GM23338 (cell line): ENCODE results near the gene CTNNA3. TPM values are rescaled to one million over a fixed set of nuclear protein-coding genes. Genes with fewer than 3 reads are reported as not detected.

Experiments
- ATAC-seq: fragments of 200-7000 bp; cut with Tn5 transposase; 3 replicates; pipeline ENCODE4 v1.9.1; 2020
- DNase-seq: peaks from one replicate; pipeline ENCODE4 v3.0.0-alpha.2; 2015; ENCODE audit warnings: low spot score
- H2AFZ ChIP-seq: fragments of 200-600 bp; sonication (generic); 2 replicates; pipeline ENCODE4 v1.8.0; 2016; ENCODE audit warnings: antibody characterized with exemption, mild to moderate bottlenecking, moderate library complexity
- H3F3A ChIP-seq: fragments of 200-600 bp; sonication (generic); replicated peaks from 2 replicates; pipeline ENCODE4 v1.8.0; 2017; ENCODE audit warnings: antibody characterized with exemption, mixed run types, low read depth
- H3K27ac ChIP-seq: fragments of 200-600 bp; sonication (generic); 2 replicates; pipeline ENCODE4 v1.6.1; 2016; ENCODE audit warnings: low read depth
- H3K27me3 ChIP-seq: fragments of 200-600 bp; sonication (generic); 2 replicates; pipeline ENCODE4 v1.8.0; 2016; ENCODE audit warnings: mild to moderate bottlenecking, mixed run types, moderate library complexity; ENCODE audit not compliant: insufficient read depth
- H3K36me3 ChIP-seq: fragments of 200-600 bp; sonication (generic); 2 replicates; pipeline ENCODE4 v1.8.0; 2016; ENCODE audit warnings: mild to moderate bottlenecking; ENCODE audit not compliant: insufficient read depth
- H3K4me1 ChIP-seq: fragments of 200-600 bp; sonication (generic); 2 replicates; pipeline ENCODE4 v1.8.0; 2016; ENCODE audit warnings: mild to moderate bottlenecking, moderate library complexity; ENCODE audit not compliant: insufficient read depth
- H3K4me2 ChIP-seq: fragments of 200-600 bp; sonication (generic); 2 replicates; pipeline ENCODE4 v1.7.1; 2017; ENCODE audit warnings: mixed run types
- H3K4me3 ChIP-seq: fragments of 200-600 bp; sonication (generic); 2 replicates; pipeline ENCODE4 v1.6.1; 2016; ENCODE audit warnings: mixed run types
- H3K79me2 ChIP-seq: fragments of 200-600 bp; sonication (generic); replicated peaks from 2 replicates; pipeline ENCODE4 v1.8.0; 2017; ENCODE audit warnings: mild to moderate bottlenecking; ENCODE audit not compliant: insufficient read depth
- H3K9me2 ChIP-seq: fragments of 200-600 bp; sonication (generic); 2 replicates; pipeline ENCODE4 v1.8.0; 2017; ENCODE audit not compliant: insufficient read depth
- H4K20me1 ChIP-seq: fragments of 200-600 bp; sonication (generic); replicated peaks from 2 replicates; pipeline ENCODE4 v1.8.0; 2017; ENCODE audit warnings: mild to moderate bottlenecking; ENCODE audit not compliant: insufficient read depth
- H3K27ac Mint-ChIP-seq: 2 replicates; pipeline ENCODE4 v1.8.0; 2020; ENCODE audit warnings: inconsistent platforms, mild to moderate bottlenecking, moderate library complexity, mixed read lengths
- H3K27me3 Mint-ChIP-seq: 3 replicates; pipeline ENCODE4 v1.8.0; 2022; ENCODE audit warnings: low read depth, mild to moderate bottlenecking, moderate library complexity, mixed read lengths, inconsistent platforms; ENCODE audit not compliant: insufficient read depth, poor library complexity
- H3K36me3 Mint-ChIP-seq: 3 replicates; pipeline ENCODE4 v1.8.0; 2021; ENCODE audit warnings: low read depth, mild to moderate bottlenecking, inconsistent platforms, moderate library complexity, mixed read lengths
- H3K4me1 Mint-ChIP-seq: 3 replicates; pipeline ENCODE4 v1.8.0; 2020; ENCODE audit warnings: mild to moderate bottlenecking, inconsistent platforms, mixed read lengths
- H3K4me3 Mint-ChIP-seq: 3 replicates; pipeline ENCODE4 v1.8.0; 2021; ENCODE audit warnings: moderate library complexity, mild to moderate bottlenecking, inconsistent platforms, mixed read lengths
- H3K9me3 Mint-ChIP-seq: 3 replicates; pipeline ENCODE4 v1.8.0; 2020; ENCODE audit warnings: moderate library complexity, mild to moderate bottlenecking, inconsistent platforms, mixed read lengths
- CREB1 ChIP-seq: fragments of 250-450 bp; sonication (Bioruptor Pico); IDR thresholded peaks from 2 replicates; pipeline ENCODE4 v1.5.0; 2020; ENCODE audit warnings: low read depth, mild to moderate bottlenecking, moderate library complexity
- EZH2 ChIP-seq: fragments of 200-600 bp; sonication (generic); IDR thresholded peaks from one replicate; pipeline ENCODE4 v1.8.0; 2017; ENCODE audit warnings: antibody characterized with exemption, mild to moderate bottlenecking, low read depth; ENCODE audit not compliant: unreplicated experiment
- EZH2phosphoT487 ChIP-seq: fragments of 200-600 bp; sonication (generic); IDR thresholded peaks from one replicate; pipeline ENCODE4 v1.8.1; 2018; ENCODE audit warnings: antibody characterized with exemption; ENCODE audit not compliant: unreplicated experiment
- JUNB ChIP-seq: IDR thresholded peaks from one replicate; pipeline ENCODE4 v1.6.1; 2016; ENCODE audit warnings: antibody characterized with exemption; ENCODE audit not compliant: unreplicated experiment
- NANOG ChIP-seq: IDR thresholded peaks from 2 replicates; pipeline ENCODE4 v1.6.1; 2016; ENCODE audit warnings: antibody characterized with exemption, borderline replicate concordance
- POLR2AphosphoS5 ChIP-seq: IDR thresholded peaks from 2 replicates; pipeline ENCODE4 v1.6.1; 2016; ENCODE audit warnings: antibody characterized with exemption, low read depth
- STAT1 ChIP-seq: IDR thresholded peaks from one replicate; pipeline ENCODE4 v1.6.1; 2016; ENCODE audit warnings: antibody characterized with exemption; ENCODE audit not compliant: unreplicated experiment
- ZNF114 ChIP-seq: fragments of 250-450 bp; sonication (Bioruptor Pico); IDR thresholded peaks from 2 replicates; pipeline ENCODE4 v1.5.0; 2020; ENCODE audit warnings: mild to moderate bottlenecking, moderate library complexity
- ZNF331 ChIP-seq: fragments of 250-450 bp; sonication (Bioruptor Pico); IDR thresholded peaks from 2 replicates; pipeline ENCODE4 v1.5.0; 2020; ENCODE audit warnings: low read depth, mild to moderate bottlenecking, moderate library complexity
- polyA plus RNA-seq: library from polyadenylated mRNA; unstranded; fragments of >200 nt; fragmentation: Nextera tagmentation; extraction: Ambion mirVana; gene quantifications from 2 replicates; pipeline ENCODE4 v1.2.1, GENCODE V29; 2016
- total RNA-seq: library from RNA; depleted of rRNA; stranded (reverse); fragments of >200 nt; shearing (Covaris generic); gene quantifications from 2 replicates; pipeline ENCODE4 v1.2.3, GENCODE V29; 2014
- TF ChIP-seq, protein P1 (sequence below): IDR thresholded peaks from 2 replicates; pipeline ENCODE4 v1.6.1; 2016; ENCODE audit warnings: antibody characterized with exemption
- TF ChIP-seq, protein P2 (sequence below), 2 experiments: fragments of 200-600 bp in 1 of 2; sonication (generic) in 1 of 2; conservative IDR thresholded peaks; 2 replicates each; pipeline versions ENCODE4 v1.5.1 to v1.6.1; 2016 to 2017; ENCODE audit warnings: antibody characterized with exemption in 2 of 2, low read depth in 2 of 2, mild to moderate bottlenecking in 2 of 2, moderate library complexity in 1 of 2
- TF ChIP-seq, protein P3 (sequence below): IDR thresholded peaks from one replicate; pipeline ENCODE4 v1.6.1; 2018; ENCODE audit warnings: antibody characterized with exemption; ENCODE audit not compliant: unreplicated experiment
- TF ChIP-seq, protein P4 (sequence below): fragments of 250-450 bp; sonication (Bioruptor Pico); IDR thresholded peaks from 2 replicates; pipeline ENCODE4 v1.5.0; 2020; ENCODE audit warnings: mild to moderate bottlenecking, moderate library complexity

The CTNNA3 gene
- total and polyA plus RNA-seq, 2 experiments from 2014 or later = 0.71 to 3.3 TPM

DNA sequence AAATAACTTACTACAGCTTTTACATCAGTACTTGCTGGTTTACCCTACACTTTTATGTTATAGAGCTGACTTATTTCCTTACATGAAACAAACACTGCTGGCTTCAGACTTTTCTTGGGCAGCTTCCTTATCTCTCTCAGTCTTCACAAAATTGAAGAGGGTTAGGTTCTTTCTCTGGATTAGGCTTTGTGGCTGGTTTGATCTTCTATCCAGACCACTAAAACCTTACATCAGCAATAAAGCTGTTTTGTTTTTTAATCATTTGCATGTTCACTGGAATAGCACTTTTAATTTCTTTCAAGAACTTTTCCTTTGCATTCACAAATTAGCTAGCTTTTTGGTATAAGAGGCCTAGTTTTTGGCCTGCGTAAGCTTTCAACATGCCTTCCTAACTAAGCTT, 551.5 kb downstream of the CTNNA3 start:
- no peaks in the 10 kb centered on the region for H3K36me3 Mint-ChIP-seq

More for the DNA sequence above, 551.5 kb downstream of the CTNNA3 start:
- H3K36me3 ChIP-seq = no peaks in the 10 kb centered on the region
- H3K4me2 ChIP-seq = no peak overlapping the region
- H3K4me3 ChIP-seq = no peak overlapping the region
- H3K27ac Mint-ChIP-seq = no peak overlapping the region
- DNase-seq (no peak), ATAC-seq (no peak)
- TF ChIP-seq EZH2 (no peak), STAT1 (no peak), CREB1 (no peak), ZNF331 (CRISPR knock-in tag) (no peak), ZNF114 (CRISPR knock-in tag) (no peak), JUNB (no peak), EZH2phosphoT487 (no peak), POLR2AphosphoS5 (no peak), NANOG (no peak)
- TF ChIP-seq, protein P1, sequence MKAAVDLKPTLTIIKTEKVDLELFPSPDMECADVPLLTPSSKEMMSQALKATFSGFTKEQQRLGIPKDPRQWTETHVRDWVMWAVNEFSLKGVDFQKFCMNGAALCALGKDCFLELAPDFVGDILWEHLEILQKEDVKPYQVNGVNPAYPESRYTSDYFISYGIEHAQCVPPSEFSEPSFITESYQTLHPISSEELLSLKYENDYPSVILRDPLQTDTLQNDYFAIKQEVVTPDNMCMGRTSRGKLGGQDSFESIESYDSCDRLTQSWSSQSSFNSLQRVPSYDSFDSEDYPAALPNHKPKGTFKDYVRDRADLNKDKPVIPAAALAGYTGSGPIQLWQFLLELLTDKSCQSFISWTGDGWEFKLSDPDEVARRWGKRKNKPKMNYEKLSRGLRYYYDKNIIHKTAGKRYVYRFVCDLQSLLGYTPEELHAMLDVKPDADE = no peak
- TF ChIP-seq, protein P2, sequence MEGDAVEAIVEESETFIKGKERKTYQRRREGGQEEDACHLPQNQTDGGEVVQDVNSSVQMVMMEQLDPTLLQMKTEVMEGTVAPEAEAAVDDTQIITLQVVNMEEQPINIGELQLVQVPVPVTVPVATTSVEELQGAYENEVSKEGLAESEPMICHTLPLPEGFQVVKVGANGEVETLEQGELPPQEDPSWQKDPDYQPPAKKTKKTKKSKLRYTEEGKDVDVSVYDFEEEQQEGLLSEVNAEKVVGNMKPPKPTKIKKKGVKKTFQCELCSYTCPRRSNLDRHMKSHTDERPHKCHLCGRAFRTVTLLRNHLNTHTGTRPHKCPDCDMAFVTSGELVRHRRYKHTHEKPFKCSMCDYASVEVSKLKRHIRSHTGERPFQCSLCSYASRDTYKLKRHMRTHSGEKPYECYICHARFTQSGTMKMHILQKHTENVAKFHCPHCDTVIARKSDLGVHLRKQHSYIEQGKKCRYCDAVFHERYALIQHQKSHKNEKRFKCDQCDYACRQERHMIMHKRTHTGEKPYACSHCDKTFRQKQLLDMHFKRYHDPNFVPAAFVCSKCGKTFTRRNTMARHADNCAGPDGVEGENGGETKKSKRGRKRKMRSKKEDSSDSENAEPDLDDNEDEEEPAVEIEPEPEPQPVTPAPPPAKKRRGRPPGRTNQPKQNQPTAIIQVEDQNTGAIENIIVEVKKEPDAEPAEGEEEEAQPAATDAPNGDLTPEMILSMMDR (conservative IDR thresholded peaks at IDR 0.05; ENCODE audit: low read depth in 2 of 2) = no peak
- TF ChIP-seq, protein P3, sequence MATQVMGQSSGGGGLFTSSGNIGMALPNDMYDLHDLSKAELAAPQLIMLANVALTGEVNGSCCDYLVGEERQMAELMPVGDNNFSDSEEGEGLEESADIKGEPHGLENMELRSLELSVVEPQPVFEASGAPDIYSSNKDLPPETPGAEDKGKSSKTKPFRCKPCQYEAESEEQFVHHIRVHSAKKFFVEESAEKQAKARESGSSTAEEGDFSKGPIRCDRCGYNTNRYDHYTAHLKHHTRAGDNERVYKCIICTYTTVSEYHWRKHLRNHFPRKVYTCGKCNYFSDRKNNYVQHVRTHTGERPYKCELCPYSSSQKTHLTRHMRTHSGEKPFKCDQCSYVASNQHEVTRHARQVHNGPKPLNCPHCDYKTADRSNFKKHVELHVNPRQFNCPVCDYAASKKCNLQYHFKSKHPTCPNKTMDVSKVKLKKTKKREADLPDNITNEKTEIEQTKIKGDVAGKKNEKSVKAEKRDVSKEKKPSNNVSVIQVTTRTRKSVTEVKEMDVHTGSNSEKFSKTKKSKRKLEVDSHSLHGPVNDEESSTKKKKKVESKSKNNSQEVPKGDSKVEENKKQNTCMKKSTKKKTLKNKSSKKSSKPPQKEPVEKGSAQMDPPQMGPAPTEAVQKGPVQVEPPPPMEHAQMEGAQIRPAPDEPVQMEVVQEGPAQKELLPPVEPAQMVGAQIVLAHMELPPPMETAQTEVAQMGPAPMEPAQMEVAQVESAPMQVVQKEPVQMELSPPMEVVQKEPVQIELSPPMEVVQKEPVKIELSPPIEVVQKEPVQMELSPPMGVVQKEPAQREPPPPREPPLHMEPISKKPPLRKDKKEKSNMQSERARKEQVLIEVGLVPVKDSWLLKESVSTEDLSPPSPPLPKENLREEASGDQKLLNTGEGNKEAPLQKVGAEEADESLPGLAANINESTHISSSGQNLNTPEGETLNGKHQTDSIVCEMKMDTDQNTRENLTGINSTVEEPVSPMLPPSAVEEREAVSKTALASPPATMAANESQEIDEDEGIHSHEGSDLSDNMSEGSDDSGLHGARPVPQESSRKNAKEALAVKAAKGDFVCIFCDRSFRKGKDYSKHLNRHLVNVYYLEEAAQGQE = no peak
- TF ChIP-seq, protein P4, sequence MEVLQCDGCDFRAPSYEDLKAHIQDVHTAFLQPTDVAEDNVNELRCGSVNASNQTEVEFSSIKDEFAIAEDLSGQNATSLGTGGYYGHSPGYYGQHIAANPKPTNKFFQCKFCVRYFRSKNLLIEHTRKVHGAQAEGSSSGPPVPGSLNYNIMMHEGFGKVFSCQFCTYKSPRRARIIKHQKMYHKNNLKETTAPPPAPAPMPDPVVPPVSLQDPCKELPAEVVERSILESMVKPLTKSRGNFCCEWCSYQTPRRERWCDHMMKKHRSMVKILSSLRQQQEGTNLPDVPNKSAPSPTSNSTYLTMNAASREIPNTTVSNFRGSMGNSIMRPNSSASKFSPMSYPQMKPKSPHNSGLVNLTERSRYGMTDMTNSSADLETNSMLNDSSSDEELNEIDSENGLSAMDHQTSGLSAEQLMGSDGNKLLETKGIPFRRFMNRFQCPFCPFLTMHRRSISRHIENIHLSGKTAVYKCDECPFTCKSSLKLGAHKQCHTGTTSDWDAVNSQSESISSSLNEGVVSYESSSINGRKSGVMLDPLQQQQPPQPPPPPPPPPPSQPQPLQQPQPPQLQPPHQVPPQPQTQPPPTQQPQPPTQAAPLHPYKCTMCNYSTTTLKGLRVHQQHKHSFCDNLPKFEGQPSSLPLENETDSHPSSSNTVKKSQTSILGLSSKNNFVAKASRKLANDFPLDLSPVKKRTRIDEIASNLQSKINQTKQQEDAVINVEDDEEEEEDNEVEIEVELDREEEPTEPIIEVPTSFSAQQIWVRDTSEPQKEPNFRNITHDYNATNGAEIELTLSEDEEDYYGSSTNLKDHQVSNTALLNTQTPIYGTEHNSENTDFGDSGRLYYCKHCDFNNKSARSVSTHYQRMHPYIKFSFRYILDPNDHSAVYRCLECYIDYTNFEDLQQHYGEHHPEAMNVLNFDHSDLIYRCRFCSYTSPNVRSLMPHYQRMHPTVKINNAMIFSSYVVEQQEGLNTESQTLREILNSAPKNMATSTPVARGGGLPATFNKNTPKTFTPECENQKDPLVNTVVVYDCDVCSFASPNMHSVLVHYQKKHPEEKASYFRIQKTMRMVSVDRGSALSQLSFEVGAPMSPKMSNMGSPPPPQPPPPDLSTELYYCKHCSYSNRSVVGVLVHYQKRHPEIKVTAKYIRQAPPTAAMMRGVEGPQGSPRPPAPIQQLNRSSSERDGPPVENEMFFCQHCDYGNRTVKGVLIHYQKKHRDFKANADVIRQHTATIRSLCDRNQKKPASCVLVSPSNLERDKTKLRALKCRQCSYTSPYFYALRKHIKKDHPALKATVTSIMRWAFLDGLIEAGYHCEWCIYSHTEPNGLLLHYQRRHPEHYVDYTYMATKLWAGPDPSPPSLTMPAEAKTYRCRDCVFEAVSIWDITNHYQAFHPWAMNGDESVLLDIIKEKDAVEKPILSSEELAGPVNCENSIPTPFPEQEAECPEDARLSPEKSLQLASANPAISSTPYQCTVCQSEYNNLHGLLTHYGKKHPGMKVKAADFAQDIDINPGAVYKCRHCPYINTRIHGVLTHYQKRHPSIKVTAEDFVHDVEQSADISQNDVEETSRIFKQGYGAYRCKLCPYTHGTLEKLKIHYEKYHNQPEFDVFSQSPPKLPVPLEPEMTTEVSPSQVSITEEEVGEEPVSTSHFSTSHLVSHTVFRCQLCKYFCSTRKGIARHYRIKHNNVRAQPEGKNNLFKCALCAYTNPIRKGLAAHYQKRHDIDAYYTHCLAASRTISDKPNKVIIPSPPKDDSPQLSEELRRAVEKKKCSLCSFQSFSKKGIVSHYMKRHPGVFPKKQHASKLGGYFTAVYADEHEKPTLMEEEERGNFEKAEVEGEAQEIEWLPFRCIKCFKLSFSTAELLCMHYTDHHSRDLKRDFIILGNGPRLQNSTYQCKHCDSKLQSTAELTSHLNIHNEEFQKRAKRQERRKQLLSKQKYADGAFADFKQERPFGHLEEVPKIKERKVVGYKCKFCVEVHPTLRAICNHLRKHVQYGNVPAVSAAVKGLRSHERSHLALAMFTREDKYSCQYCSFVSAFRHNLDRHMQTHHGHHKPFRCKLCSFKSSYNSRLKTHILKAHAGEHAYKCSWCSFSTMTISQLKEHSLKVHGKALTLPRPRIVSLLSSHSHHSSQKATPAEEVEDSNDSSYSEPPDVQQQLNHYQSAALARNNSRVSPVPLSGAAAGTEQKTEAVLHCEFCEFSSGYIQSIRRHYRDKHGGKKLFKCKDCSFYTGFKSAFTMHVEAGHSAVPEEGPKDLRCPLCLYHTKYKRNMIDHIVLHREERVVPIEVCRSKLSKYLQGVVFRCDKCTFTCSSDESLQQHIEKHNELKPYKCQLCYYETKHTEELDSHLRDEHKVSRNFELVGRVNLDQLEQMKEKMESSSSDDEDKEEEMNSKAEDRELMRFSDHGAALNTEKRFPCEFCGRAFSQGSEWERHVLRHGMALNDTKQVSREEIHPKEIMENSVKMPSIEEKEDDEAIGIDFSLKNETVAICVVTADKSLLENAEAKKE (CRISPR knock-in tag) = no peak
- no peaks in the 10 kb centered on the region; the same call in 1 of the 2 replicates for H3K4me1 ChIP-seq
- H3K27me3 Mint-ChIP-seq = no peaks in the 10 kb centered on the region
- no peaks in the 10 kb centered on the region for H3K9me3 Mint-ChIP-seq
- no peak overlapping the region; the same call in 1 of the 2 replicates for H3K27ac ChIP-seq
- no peak overlapping the region for H2AFZ ChIP-seq
- H3K9me2 ChIP-seq = 0 out of 2 replicates have a peak, but pooled peaks cover 2% of the 10 kb centered on the region
- no peaks in the 10 kb centered on the region for H3F3A ChIP-seq
- H4K20me1 ChIP-seq = no peaks in the 10 kb centered on the region
- no peaks in the 10 kb centered on the region for H3K79me2 ChIP-seq
- H3K4me3 Mint-ChIP-seq = no peak overlapping the region
- H3K27me3 ChIP-seq = no peaks in the 10 kb centered on the region
- peaks cover 8% of the 10 kb centered on the region; the same call in 2 of the 3 replicates for H3K4me1 Mint-ChIP-seq
